HG03066 (cell line): ENCODE data around the gene FLYWCH1.

Experiments used
- ATAC-seq: cut with Tn5 transposase; IDR thresholded peaks from one replicate; pipeline ENCODE4 v1.9.1; 2021; ENCODE audit warnings: low read depth; ENCODE audit not compliant: unreplicated experiment

FLYWCH1 gene

GRCh38 chr16:2966808-2967191 is 55.1 kb downstream of the FLYWCH1 start:
- no peak for ATAC-seq

GRCh38 chr16:2967211-2967631 is 55.5 kb downstream of the FLYWCH1 start:
- no peak for ATAC-seq

- no peak for ATAC-seq
These were observed 56.0 kb downstream of the FLYWCH1 start for GRCh38 chr16:2967721-2968161.

DNA sequence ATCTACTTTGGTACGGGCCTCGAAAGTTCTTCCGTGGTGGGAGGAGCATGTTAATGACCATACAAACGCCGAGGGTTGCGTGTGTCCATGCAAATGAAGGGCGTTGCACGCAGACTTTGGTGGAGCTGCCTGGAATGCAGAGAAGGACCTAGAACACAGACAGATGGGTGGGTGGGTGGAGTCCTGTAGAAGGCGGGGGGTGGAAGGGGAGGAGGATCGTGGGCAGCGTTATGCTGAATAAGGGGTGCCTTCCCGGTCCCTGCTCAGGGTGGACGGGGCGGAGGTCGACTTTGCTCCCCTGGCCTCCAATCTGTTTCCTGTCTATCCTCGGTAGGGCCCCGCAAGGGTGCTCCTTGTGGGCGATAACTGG is 56.6 kb downstream of the FLYWCH1 start:
- ATAC-seq, result no peak

DNA sequence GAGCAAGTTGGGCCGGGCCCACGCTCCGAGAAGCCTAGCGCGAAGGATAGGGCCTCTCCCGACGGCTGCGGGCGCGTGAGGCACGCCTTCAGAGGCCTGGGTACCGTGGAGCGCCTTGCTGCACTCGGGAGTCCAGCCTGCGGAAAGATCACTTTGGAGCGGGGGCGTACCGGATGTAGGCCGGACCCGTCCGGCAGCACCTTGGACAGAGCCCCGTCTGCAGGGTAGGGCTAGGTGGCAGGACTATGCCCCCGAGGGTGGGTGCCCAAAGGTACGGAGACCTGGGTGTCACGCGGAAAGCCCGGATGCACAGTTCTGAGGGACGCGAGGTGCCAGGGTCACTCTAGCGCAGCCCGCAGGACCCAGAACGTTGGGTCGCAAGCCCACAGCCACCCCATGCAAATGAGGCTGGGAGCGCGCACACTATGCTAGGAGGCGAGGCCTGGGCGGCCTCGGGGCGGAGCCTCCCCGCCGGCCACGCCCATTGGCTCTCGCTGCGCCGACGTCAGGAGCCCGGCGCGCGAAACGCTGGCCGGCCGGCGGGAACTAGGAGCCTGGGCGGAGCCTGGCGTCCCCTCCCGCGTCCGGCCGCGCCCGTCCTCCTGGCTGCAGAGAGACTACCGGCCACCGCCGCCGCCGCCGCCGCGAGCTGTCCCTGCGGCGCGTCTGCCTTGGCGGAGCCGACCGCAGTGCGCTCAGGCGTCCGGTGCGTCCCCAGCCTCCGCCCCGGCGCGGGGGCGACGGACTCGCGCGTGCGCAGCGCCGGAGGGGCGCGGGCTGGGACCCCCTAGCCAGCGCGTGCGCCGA is 57.2 kb downstream of the FLYWCH1 start, which contains the start of gene PAQR4:
Gene PAQR4, plus strand, starts transcription at position 611 of the 807 bp plus-strand sequence. CDS start 327 bp downstream, outside the sequence.
- peak; percentile 76 for ATAC-seq

DNA sequence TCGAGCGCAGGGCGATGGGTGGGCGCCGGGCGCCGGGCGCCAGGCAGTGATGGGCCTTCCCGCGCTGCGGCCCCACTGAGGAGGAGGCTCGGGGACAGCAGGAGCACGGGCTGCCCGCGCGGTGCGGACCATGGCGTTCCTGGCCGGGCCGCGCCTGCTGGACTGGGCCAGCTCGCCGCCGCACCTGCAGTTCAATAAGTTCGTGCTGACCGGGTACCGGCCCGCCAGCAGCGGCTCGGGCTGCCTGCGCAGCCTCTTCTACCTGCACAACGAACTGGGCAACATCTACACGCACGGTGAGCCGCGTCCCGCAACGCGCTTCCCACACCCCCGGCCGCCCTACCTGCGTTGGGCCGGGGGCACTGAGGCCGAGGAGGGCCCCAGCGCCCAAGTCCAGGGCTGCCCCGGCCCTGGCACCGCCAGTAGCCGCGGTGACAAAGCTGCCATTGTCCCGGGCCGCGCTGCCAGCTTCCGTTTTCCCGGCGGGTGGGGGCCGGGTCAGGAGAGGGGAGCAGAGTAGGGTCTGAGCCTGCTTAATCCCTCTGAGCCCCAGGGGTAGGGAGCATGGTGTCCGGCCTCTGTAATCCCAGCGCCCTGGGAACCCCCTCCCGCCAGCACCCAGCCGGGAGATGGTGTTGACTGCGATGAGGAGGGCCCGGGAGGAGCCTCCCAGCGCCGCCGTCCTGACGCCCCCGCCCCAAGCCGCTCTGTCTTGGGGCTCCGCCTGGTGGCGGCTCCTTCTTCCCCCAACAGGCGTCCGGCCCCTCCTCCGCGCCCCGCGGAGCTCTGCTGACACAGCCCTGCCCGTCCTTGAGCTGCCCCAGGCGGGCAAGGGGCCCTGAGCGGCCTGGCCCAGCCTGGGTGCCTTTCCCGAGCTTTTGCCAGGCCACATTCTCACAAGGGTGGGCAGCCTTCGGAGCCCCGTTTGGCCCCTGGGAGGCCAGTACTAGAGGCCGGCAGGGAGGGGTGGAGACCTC is 58.1 kb downstream of the FLYWCH1 start:
- ATAC-seq, result no peak

GRCh38 chr16:2970563-2970962 is 58.8 kb downstream of the FLYWCH1 start:
- ATAC-seq, result no peak

- ATAC-seq, result no peak
These were observed 59.6 kb downstream of the FLYWCH1 start for GRCh38 chr16:2971134-2971984.

DNA sequence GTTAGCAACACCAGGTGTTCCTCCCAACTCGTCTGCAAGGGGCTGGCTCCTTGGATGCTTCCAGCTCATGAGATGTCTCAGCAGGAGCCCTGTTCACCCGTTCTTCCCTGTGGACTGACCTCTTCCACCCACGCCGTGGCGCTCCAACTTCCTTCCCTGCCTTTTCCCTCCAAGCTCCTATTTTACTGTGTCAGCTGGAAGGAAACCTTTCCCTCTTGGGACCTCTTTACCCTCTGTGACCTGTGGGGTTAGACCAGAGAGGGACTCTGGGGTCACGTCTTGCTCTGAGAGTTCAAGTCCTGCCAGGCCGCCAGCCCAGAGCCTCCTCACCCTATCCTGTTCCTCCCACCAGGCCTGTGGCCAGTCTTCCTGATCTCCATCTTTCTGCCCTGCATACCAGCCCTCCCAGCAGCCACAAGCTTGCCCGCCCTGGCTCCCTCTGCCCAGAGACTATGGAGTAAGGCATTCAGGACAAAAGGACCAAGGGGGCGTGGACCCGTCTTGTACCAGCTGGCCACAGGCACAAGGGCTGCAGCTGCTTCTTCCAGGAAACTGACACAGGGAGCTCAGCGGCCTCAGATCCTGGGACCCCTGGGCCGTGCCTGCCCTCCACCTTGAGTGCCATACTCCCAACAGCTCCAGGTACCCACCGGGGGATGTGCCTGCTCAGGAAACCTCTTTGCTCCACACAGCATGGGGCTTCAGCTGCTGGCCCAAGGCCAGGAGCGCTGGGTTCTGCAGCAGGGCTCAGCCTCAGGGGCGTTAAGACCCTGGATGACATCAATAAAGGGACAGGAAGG is 60.5 kb downstream of the FLYWCH1 start:
- no peak for ATAC-seq

- no peak for ATAC-seq
These were observed 61.4 kb downstream of the FLYWCH1 start for GRCh38 chr16:2973093-2973492.

DNA sequence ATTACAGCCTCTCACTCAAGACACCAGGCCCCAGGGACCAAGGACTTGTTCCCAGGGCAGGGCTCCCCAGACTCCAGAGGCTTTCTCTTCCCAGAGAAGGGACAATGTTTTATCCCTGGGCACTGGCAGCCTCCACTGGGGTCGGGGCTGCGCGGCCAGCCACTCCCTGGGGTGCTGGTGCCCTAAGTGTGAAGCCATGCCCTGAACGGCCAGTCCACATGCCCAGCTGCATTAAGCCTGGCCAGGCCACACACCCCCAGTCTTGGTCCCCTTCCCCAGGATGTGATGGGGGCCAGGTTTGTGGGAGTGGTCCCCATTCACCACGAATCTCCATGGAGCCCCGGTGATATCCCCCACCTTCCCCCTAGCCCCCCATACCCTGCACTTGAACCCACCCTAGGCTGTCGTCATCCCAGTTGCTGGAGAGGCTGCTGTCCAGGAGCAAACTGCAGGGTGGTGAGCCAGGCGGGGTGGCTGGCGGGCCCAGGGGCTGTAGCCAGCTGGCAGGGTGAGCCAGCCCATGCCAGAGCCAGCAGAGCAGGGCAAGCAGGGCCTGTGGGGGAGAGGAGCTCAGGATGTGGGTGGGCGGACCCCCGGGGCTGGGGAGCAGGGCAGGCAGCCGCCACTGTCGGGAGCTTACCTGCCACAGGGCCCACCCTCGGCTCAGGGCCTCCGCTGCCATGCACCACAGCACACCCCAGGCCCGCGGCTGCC is 62.0 kb downstream of the FLYWCH1 start:
- no peak for ATAC-seq

- no peak for ATAC-seq
These were observed 62.8 kb downstream of the FLYWCH1 start for GRCh38 chr16:2974319-2975056.

DNA sequence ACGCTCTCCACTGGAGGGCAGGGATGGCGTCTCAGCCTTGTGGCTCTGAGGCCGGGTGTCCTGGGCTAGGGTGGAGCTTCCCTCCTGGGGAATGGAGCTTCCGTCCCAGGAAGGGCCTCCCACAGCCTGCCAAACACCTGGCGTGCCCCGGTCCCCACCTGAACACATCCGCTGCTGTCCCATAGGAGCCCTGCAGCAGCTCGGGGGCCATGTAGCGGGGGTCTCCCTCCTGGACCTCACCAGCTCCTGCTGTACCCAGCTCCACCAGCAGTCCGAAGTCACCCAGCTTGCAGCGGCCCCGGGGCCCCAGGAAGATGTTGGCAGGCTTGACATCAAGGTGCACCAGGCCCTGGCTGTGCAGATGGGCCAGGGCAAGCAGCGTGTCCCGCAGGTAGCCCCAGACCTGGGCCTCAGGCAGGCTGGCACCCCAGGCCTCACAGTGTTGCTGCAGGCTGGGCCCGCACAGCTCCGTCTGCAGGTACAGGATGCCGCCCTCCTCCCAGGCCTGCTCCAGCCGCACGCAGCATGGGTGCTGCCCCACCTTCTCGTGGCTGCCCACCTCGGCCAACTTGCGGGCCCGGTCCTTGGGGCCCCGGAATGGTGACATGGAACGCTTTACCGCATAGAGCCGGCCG is 63.5 kb downstream of the FLYWCH1 start:
- no peak for ATAC-seq

- ATAC-seq, result no peak
These were observed 64.5 kb downstream of the FLYWCH1 start for GRCh38 chr16:2976201-2976600.

- ATAC-seq, result no peak
These were observed 64.9 kb downstream of the FLYWCH1 start for GRCh38 chr16:2976673-2977072.

- no peak for ATAC-seq
These were observed 65.7 kb downstream of the FLYWCH1 start for GRCh38 chr16:2977440-2977839.

DNA sequence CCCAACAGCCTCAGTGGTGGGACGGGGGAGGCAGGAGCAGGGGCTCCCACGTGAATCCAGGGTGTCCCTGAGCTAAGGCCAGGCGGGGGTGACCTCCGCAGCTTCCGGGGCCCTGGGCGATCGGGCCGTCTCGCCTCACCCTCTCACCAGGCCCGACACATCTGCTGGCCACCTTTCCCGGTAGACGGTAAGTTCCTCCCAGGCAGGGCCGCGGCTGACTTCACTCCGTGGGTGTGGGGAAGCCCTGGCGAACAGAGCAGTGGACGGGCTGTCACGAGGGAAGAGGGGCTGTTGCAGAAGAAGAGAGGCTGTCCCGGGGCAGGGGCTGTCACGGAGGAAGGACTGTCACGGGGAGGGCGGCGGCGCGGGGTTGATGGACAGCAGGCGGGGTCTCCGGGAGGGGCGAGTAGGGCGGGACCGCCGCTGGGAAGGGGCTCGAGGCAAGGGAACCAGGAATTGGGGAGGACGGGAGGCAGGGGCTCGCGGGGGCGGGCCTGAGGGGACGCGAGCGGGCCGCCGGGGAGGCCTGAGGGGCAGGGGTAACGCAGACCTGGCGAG is 68.0 kb downstream of the FLYWCH1 start:
- no peak for ATAC-seq
